GM19324 (cell line): Measurements from ENCODE around the gene CEBPG.

Experiments
- ATAC-seq: cut with Tn5 transposase; IDR thresholded peaks from one replicate; pipeline ENCODE4 v1.9.1; 2021; ENCODE audit warnings: mild to moderate bottlenecking, moderate library complexity; ENCODE audit not compliant: unreplicated experiment, low FRiP score

The CEBPG gene

GRCh38 chr19:33414667-33415605, 41.4 kb downstream of the CEBPG start:
- ATAC-seq, result no peak

- ATAC-seq, result no peak
Observed at GRCh38 chr19:33416307-33417215, 43.1 kb downstream of the CEBPG start.

DNA sequence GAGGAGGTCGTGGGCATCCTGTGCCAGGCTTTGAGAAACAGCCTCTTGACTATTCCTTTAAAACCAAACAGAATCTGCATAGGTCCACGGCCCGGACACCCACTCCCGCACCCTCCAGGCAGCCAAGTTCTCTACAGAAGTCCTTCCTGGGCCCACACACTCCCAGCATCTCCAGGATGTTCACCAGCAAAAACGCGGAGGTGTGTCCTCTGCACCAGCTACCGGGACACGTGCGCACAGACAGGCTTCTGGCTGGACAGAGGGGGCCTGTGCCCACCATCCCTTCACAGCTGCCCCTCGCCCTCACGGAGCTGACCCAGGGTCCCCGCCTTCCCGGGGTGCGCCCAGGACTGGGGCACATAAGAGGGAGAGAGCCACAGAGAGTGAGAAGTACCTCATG, 44.2 kb downstream of the CEBPG start:
- ATAC-seq, result no peak

DNA sequence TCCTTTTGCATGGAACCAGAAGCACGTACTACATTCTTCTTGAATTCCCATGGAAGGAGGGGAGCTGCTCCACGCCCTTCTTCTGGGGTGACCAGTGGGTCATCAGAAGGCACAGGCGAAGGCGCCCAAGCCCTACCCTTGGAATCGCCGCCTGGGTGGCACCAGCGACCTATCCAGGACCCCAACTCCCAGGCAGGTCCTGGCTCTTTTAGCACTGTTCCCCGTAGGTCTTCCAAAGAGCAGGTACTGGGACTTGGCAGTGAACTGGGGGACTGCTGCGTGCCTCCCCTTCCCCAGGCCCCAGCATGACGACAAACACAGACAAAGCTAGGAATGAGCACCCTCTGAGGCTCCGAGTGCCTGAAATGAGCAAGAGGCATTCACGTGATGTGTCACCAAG, 45.0 kb downstream of the CEBPG start:
- no peak for ATAC-seq

DNA sequence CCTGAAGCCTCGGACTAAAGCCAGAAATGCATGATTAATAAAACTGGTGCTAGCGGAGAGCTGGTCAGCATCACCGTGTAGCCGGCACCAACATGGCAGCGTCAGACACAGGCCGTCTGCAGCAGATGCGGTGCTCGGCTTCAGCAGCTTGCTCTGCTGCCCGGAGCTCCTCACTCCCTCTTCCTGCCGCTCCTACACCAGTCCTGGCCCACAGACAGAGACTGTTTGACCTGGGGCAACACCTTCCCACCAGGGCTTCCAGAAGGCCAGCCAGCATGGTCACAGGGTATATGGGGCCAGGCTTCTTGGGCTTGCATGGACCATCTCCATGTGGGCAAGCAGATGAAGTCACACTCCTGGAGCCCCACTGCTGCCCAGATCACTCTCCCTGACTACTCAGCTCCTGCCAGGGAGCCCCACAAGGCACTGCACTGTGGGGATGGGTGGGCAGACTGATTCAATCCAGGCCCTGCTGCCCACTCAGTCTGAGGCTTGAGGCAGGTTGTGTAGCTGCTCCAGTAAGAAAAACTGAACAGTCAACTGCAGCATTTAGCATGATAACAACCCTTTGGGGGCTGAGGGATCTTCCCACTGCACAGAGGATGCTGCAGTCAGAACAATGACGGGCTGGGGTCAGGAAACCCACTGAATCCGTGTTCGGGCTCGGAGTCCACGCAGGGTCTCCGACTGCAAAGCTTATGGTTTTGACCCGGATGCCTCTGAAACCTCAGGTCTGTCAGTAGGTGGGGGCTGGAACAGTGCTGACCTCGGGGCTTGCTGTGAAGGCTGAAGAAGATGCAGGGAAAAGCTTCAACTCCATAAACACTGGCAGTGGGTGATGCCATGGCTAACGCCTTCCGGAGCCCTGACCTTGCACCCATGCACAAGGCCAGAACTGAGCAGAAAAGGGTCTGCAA, 45.6 kb downstream of the CEBPG start:
- ATAC-seq, result no peak

GRCh38 chr19:33419788-33420130, 46.2 kb downstream of the CEBPG start:
- no peak for ATAC-seq

GRCh38 chr19:33420821-33421220, 47.3 kb downstream of the CEBPG start:
- ATAC-seq, result no peak

DNA sequence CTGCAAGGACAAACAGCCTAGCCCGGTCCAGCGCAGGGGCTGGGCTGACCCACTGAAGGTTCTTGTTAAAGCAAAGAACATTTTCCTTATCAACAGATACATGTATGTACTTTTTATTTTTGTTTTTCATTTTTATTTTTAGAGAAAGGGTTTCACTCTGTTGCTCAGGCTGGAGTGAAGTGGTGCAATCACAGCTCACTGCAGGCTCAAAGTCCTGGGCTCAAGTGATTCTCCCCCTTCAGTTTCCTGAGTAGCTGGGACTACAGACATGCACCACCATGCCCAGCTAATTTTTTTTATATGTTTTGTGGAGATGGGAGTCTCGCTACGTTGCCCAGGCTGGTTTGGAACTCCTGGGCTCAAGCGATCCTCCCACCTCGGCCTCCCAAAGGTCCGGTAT, 47.9 kb downstream of the CEBPG start:
- ATAC-seq, result no peak

- no peak for ATAC-seq
Observed at GRCh38 chr19:33422369-33423180, 49.1 kb downstream of the CEBPG start.

DNA sequence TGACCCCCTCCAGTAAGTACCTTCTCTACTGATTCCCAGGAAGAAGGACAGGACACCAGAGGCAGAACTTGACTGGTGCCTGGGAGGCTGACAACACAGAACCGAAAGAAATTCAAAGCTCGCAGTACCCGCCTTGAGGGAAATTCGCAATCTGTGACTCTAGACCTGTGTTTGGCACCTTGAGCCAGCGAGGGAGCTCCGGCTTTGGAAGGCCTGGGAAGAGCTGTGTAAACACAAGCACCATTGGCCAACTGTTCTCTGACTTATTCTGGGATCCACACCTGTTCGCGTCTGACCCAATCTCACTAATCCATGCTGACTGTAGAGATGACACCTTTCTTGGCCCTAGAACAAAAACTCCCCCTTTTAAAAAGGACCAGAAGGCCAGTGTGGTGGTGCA, 50.7 kb downstream of the CEBPG start:
- no peak for ATAC-seq

DNA sequence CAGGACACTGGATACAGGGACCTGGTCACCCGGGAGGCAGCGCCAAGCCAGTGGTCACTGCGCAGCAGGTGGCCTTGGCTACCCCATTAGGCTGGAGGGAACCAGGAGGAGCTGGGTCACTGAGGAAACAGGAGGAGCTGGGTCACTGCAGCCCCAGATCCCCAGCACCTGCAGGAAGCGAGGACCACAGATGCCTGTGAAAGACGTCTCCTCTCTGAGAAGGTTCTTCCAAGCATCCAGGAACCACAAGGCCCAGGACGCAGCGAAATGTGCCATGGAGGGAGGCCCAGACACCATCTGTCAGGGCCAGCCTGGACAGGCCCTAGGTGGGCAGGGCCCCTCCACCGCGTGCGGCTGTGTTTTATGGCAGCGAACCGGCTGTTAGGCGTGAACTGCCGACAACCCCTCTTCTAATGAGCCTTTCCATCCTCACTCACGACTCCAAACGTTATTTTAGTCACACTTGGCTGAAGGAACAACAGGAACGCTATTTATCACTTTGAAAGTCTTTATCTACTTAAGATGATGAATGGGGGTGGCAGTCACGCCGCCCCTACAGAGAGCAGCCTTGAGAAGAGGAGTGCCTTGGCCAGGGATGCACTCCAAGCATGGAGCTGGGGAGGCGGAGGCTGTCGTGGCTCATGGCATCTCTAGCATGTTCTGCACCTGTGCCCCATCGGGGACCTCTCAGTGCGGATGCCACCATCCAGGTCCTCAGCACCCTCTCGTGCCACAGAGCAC, 53.3 kb downstream of the CEBPG start:
- ATAC-seq, result no peak

- no peak for ATAC-seq
Observed at GRCh38 chr19:33427801-33428626, 54.5 kb downstream of the CEBPG start.

- ATAC-seq, result no peak
Observed at GRCh38 chr19:33428627-33429125, 55.2 kb downstream of the CEBPG start.

GRCh38 chr19:33429891-33430673, 56.6 kb downstream of the CEBPG start:
- ATAC-seq, result no peak

GRCh38 chr19:33430674-33431277, 57.3 kb downstream of the CEBPG start:
- ATAC-seq, result no peak

DNA sequence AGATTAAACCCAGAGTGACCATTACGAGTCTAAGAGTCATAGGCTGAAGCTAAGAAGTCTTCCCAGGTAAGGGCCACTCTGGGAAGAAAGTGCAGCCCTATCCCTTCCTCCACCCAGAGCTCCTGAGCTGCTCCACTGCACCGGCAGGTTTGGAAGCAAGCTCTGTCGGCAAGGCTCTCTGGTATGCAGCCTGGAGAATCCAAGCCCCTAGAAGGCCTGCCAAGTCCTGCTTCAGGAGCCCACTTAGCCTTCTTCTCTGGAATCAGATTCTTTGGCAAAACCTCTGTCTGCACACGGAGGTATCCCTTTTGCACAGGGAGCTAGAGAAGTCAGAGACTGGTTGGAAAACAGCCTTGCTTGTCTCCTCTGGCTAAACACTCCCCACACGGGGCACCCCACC, 58.5 kb downstream of the CEBPG start:
- ATAC-seq, result no peak
